ENCODE data around the gene PRODH2. TPM values are rescaled to one million over a fixed set of nuclear protein-coding genes. Genes with fewer than 3 reads are reported as not detected.

Gene PRODH2
- total and polyA plus RNA-seq, 10 of the 15 experiments (the other 5 are each of a cell fraction or from before 2014, with no cell fraction given): 0.07 TPM; not detected in 9

GRCh38 chr19:35793381-35794165 lies 19.1 kb downstream of the PRODH2 start (continued):
- TF ChIP-seq NBN (IDR thresholded peaks at IDR 0.05): no peak

- ChIA-PET POLR2A (no interaction called here), RAD21 (ENCODE audit: unreplicated experiment) (no interaction called here), CTCF (no interaction called here), SMC1A (ENCODE audit: uncharacterized antibody, unreplicated experiment) (no interaction called here)
- Histone ChIP-seq H3K36me3 (ENCODE audit: control insufficient read depth in 2 of 2, insufficient read depth in 2 of 2, low read length in 1 of 2) (no peaks in the 10 kb centered on the region), H3K27ac (ENCODE audit: control insufficient read depth, insufficient read depth) (no peak overlapping the region), H3K4me1 (ENCODE audit: control insufficient read depth, insufficient read depth, low read length) (no peaks in the 10 kb centered on the region), H3K79me2 (ENCODE audit: control insufficient read depth, insufficient read depth, low read length) (no peaks in the 10 kb centered on the region), H4K20me1 (ENCODE audit: control insufficient read depth, insufficient read depth) (no peaks in the 10 kb centered on the region), H3K9ac (ENCODE audit: control insufficient read depth, insufficient read depth, low read length) (no peak overlapping the region), H3K9me3 (replicated peaks; ENCODE audit: control insufficient read depth, insufficient read depth, low read length) (no peaks in the 10 kb centered on the region), H2AFZ (ENCODE audit: control insufficient read depth, low read depth, low read length) (no peak overlapping the region), H3K4me2 (ENCODE audit: control insufficient read depth, insufficient read depth) (no peak overlapping the region), H3K4me3 (no peak overlapping the region), H3K27me3 (replicated peaks in 1 of 2; ENCODE audit: control insufficient read depth in 2 of 2, insufficient read depth in 2 of 2, low read length in 1 of 2) (peaks cover 0 to 2% of the 10 kb centered on the region in 2 experiments; a peak in 1 of 4 replicates)
- FAIRE-seq (no peak), ATAC-seq (no peak), DNase-seq (ENCODE audit: low read depth, low spot score) (no peak)
- 18% methylated on average over 7 of the region's 8 CpGs for WGBS (ENCODE audit: insufficient coverage, insufficient replicate concordance, low lambda C conversion rate, missing lambda C conversion rate)
- TF ChIP-seq ZNF24 (IDR thresholded peaks at IDR 0.05): no peak
- no peak for TF ChIP-seq GATAD2B (conservative IDR thresholded peaks at IDR 0.05; ENCODE audit: low read depth)
- TF ChIP-seq IKZF2 (IDR thresholded peaks at IDR 0.05): no peak
- TF ChIP-seq NFYB (IDR thresholded peaks at IDR 0.05; ENCODE audit: insufficient read depth, low read depth, low read length): no peak
- no peak for TF ChIP-seq SIX5 (IDR thresholded peaks at IDR 0.05; ENCODE audit: low read depth, low read length, severe bottlenecking)
- TF ChIP-seq, protein P1, sequence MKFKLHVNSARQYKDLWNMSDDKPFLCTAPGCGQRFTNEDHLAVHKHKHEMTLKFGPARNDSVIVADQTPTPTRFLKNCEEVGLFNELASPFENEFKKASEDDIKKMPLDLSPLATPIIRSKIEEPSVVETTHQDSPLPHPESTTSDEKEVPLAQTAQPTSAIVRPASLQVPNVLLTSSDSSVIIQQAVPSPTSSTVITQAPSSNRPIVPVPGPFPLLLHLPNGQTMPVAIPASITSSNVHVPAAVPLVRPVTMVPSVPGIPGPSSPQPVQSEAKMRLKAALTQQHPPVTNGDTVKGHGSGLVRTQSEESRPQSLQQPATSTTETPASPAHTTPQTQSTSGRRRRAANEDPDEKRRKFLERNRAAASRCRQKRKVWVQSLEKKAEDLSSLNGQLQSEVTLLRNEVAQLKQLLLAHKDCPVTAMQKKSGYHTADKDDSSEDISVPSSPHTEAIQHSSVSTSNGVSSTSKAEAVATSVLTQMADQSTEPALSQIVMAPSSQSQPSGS (IDR thresholded peaks at IDR 0.05; ENCODE audit: low read length): no peak
- TF ChIP-seq FOXM1 (IDR thresholded peaks at IDR 0.05; ENCODE audit: low read depth, low read length): no peak
- no peak for TF ChIP-seq NR2C1 (IDR thresholded peaks at IDR 0.05)
- no peak for TF ChIP-seq GABPA (IDR thresholded peaks at IDR 0.05; ENCODE audit: low read depth)
- TF ChIP-seq PML (IDR thresholded peaks at IDR 0.05; ENCODE audit: low read length): no peak
- TF ChIP-seq ZBTB33 (IDR thresholded peaks at IDR 0.05): no peak
- no peak for TF ChIP-seq MYB (IDR thresholded peaks at IDR 0.05; ENCODE audit: borderline replicate concordance, low read depth, low read length)
- intact Hi-C loops (cut with micrococcal nuclease; ENCODE audit: unreplicated experiment) (no loop called here), in situ Hi-C loops (cut with MboI) (no loop called here)
- no TSS peak for BruUV-seq (replicated peaks)
Observed at GRCh38 chr19:35792888-35793287, 19.8 kb downstream of the PRODH2 start.
